Hindlimb muscle (tissue), 1 donor: ENCODE results near the gene LCN15. TPM values are rescaled to one million over a fixed set of nuclear protein-coding genes. Genes with fewer than 3 reads are reported as not detected.
"Not testable (repeated sequence)": the region's sequence is repeated elsewhere in the genome, so short reads cannot be mapped to it uniquely, and the experiment has no call there.

ENCODE experiments used
- DNase-seq: peaks from one replicate; pipeline ENCODE4 v3.0.0-alpha.2; 2013
- polyA plus RNA-seq: library from polyadenylated mRNA; unstranded; fragments of 120-200 nt; gene quantifications from one replicate; pipeline ENCODE4 v1.2.1, GENCODE V29; 2013; ENCODE audit not compliant: insufficient read length

LCN15 gene
- polyA plus RNA-seq, 1 donor = 0.62 TPM

- DNase-seq = not testable (repeated sequence)
These were observed 8.8 kb downstream of the LCN15 start for GRCh38 chr9:136755302-136756133.

GRCh38 chr9:136754626-136755301 lies 9.6 kb downstream of the LCN15 start:
- DNase-seq = no peak

- no peak for DNase-seq
These were observed 10.2 kb downstream of the LCN15 start for GRCh38 chr9:136754059-136754572.

GRCh38 chr9:136753371-136754058 lies 10.8 kb downstream of the LCN15 start:
- DNase-seq = no peak

- DNase-seq = no peak
These were observed 12.5 kb downstream of the LCN15 start for GRCh38 chr9:136751814-136752213.

- no peak for DNase-seq
These were observed 13.1 kb downstream of the LCN15 start for GRCh38 chr9:136751244-136751643.

- no peak for DNase-seq
These were observed 13.8 kb downstream of the LCN15 start for GRCh38 chr9:136750526-136750925.

GRCh38 chr9:136748666-136749611 lies 15.4 kb downstream of the LCN15 start:
- no peak for DNase-seq

GRCh38 chr9:136748201-136748600 lies 16.1 kb downstream of the LCN15 start, which contains the start of gene LCN6:
Gene LCN6, minus strand, starts transcription at chr9:136748525. Its CDS starts 42 bp downstream, at chr9:136748483.
- DNase-seq = no peak

- DNase-seq = no peak
These were observed 16.9 kb downstream of the LCN15 start for GRCh38 chr9:136747161-136748060.

- DNase-seq = no peak
These were observed 17.7 kb downstream of the LCN15 start for GRCh38 chr9:136746621-136747020.

- DNase-seq = no peak
These were observed 18.2 kb downstream of the LCN15 start for GRCh38 chr9:136746155-136746490.

GRCh38 chr9:136745389-136746154 lies 18.7 kb downstream of the LCN15 start:
- DNase-seq = no peak

- no peak for DNase-seq
These were observed 19.5 kb downstream of the LCN15 start for GRCh38 chr9:136744773-136745172.

- DNase-seq = no peak
These were observed 20.6 kb downstream of the LCN15 start for GRCh38 chr9:136743639-136744211.

GRCh38 chr9:136742591-136743391 lies 21.5 kb downstream of the LCN15 start, which contains the start of gene LCN10:
Gene LCN10, minus strand, starts transcription at chr9:136742940. Its CDS starts 37 bp downstream, at chr9:136742903.
- DNase-seq = no peak

- no peak for DNase-seq
These were observed 22.3 kb downstream of the LCN15 start for GRCh38 chr9:136741883-136742571.
